ENCODE measurements around the gene SH3GLB2.

GRCh38 chr9:129040113-129040643 lies 12.0 kb upstream of the SH3GLB2 start:
- TF ChIP-seq ZFP3 (CRISPR knock-in tag; IDR thresholded peaks at IDR 0.05) (no peak), PATZ1 (CRISPR knock-in tag; IDR thresholded peaks at IDR 0.05; ENCODE audit: borderline replicate concordance) (no peak), CSDC2 (CRISPR knock-in tag; IDR thresholded peaks at IDR 0.05) (no peak)
